Smooth muscle cell of the brain vasculature (primary cell): ENCODE data around the gene WFDC5.
"Not testable (repeated sequence)": the region's sequence is repeated elsewhere in the genome, so short reads cannot be mapped to it uniquely, and the experiment has no call there.

Source experiments
- DNase-seq: peaks from one replicate; pipeline ENCODE4 v3.0.0-alpha.2; 2012; ENCODE audit warnings: low read depth, low spot score

Gene WFDC5, protein sequence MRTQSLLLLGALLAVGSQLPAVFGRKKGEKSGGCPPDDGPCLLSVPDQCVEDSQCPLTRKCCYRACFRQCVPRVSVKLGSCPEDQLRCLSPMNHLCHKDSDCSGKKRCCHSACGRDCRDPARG

DNA sequence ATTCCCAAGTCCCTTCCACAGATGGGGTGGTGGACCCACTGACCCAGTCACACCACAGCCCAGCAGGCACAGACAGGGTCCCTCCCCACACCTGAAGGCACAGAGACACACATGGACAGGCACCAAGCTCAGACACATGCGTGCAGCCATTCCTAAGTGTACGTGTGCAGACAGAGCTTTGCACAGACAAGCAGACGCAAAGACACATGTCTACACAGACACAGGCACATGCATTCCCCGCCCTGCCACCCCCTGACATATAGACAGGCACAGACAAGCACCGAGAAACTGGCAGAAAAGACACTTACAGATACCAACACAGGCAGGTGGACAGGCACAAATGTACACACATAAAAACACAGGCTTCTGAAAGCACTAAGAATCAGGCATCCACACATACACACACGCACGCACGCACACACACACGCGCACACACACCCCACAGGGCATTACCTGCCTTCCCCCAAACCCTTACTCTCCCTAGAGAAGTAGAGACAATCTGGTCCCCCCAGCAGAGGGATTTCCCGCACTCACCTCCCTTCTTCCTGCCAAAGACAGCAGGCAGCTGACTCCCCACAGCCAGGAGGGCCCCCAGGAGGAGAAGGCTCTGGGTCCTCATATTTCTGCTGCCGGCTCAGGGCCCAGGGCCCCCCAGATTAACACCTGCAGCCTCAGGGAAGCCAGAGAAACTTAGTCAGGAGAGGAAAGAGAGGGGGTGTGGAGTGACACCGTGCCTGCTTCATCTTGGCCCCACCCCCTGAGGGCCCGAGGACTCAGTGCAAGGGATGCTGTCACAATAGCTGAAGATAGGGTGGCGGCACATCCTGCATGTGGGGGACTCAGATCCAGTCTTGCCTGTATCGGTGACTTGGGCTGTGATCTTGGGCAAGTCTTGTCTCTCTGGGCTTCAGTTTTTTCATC is at the start of gene WFDC5:
Gene WFDC5 (minus strand): TSS at position 710 of the 921 bp plus-strand sequence. CDS start 91 bp downstream, at position 619.
- no peak for DNase-seq

DNA sequence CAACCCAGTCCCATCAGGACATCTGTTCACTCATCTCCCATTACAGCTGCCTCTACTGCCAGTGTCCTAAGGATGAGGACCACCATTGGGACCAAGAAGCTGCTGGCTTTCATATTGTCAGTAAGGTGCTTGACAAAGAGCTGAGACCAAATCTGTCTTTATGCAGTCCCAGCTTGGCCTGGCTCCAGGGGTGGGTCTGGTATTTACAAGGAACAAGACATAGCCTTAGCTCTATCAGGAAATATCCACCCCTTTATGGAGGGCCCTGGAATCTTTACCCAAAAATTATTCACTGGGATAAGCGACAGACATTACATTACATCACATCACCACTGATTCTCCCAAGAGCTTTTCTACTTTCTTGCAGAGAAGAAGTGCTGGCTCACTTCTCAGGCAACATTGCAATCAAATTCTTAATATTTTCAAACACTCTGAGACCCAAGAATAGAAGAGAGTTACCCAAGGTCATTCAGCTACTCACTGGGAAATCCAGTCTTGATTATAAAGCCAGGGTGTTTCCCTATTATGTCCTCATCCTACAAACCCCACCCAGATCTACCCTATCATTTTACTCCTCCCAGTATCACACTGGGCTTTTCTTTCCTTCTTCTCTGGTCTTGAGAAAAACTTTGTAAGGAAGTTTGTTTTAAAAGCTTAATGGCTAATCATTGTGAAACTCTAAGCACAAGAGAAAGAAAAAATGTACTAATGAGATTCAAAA is 48.3 kb upstream of the WFDC5 start:
- no peak for DNase-seq

DNA sequence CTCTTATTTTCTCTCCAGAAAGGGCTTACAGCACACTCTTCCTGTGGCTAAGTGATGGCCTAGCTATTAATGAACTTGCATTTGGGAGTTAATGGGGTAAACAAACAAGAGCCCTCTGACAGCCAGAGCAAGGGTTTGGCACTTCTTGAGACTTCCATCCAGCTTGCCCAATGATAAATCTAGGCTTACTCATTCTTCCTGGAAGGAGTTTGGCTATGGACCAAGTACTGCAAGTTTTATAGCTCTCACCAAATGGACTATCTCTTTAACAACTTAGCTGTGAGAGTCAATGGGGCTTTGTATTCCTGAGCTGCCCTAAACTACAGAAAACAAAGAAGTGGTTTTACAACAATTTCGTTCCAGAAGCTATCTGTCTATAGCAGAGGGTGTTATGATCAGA is 43.0 kb upstream of the WFDC5 start:
- no peak for DNase-seq

DNA sequence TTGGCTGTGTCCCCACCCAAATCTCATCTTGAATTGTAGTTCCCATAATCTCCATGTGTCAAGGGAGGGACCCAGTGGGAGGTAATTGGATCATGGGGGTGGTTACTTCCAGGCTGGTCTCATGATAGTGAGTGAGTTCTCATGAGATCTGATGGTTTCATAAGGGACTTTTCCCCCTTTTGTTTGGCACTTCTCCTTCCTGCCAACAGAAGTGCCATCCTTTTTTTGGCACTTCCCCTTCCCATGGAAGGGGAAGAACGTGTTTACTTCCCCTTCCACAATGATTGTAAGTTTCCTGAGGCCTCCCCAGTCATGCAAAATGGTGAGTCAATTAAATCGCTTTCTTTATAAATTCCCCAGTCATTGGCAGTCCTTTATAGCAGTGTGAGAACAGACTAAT is 41.7 kb upstream of the WFDC5 start:
- no peak for DNase-seq

DNA sequence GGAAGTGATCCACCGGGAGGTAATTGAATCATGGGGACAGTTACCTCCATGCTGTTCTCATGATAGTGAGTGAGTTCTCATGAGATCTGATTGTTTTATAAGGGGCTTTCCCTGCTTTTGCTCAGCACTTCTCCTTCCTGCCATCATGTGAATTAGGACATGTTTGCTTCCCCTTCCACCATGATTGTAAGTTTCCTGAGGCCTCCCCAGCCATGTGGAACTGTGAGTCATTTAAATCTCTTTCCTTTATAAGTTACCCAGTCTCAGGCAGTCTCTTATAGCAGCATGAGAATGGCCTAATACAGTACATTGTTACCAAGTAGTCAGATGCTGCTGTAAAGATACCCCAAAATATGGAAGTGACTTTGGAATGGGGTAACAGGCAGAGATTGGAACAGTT is 39.8 kb upstream of the WFDC5 start:
- DNase-seq, result not testable (repeated sequence)

DNA sequence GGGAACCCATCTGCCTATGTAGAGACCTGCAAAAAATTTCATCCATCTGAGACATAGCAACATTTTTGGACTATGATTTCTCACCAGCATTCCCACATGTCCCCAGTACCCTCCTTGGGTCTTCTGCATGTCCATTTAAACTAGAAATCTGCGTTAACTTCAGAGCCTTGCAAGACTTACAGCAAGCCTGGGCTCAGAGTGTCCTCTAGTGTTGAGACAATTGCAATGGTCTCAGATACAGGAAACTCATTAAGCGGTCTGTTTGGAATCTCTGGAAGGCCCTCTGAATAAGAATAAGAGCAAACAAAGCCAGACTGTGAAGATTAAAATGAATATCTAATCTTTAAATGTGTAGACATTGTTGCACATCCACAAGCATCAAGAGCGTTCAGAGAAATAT is 39.2 kb upstream of the WFDC5 start:
- DNase-seq, result no peak

DNA sequence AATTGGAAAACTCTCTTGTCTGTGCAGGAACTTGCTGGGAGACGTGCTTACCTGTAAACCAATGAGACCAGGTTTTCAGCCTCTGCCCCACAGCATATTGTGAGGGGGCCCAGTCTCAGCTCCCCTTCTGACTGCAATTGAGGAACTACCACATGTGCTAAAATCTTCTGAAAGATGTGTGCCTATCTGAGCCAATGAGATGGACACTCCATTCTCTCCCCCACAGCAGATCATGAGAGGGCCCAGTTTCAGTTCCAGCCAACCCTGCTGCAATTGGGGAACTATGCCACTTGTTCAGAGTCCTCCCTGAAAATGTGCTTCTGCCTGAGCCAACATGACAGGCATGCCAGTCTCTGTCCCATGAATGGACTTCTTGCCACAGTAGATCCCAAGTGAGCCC is 38.8 kb upstream of the WFDC5 start:
- no peak for DNase-seq

DNA sequence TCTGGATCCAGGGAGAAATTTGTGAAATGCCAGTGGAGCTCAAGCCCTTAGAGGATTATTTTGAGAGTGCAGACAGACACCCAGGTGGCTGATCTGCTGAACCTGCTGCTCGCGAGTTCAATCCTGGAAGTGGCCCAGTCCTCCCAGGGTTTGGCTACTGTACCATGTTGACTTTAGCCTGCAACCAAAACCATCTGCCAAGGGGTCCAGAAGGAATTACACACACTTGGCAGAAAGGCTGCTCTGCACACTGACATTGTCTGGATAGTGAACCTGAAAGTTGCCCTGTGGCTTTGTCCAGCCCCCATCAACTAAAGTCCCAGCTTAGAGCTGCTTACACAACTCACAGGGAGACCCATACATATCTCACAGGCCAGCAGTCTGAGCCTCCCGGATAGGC is 38.2 kb upstream of the WFDC5 start:
- no peak for DNase-seq

DNA sequence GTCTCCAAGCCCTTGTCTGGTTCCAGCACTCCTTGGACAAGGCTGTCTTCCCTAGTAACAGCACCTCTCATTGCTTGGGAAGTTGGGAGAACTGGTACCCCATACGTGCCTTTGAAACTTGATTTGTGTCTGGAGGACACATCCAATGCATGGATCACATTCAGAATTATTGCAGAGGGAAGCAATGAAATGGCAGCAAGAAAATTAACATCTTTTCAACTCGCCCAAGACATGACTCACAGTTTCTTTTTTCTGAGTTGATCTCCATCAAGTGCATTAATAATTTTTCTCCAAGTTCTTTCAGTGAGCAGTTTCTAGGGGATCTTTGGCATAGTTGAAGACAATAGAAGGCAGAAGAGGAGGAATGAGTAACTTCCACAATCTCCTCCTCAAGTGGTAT is 37.4 kb upstream of the WFDC5 start:
- DNase-seq, result no peak

DNA sequence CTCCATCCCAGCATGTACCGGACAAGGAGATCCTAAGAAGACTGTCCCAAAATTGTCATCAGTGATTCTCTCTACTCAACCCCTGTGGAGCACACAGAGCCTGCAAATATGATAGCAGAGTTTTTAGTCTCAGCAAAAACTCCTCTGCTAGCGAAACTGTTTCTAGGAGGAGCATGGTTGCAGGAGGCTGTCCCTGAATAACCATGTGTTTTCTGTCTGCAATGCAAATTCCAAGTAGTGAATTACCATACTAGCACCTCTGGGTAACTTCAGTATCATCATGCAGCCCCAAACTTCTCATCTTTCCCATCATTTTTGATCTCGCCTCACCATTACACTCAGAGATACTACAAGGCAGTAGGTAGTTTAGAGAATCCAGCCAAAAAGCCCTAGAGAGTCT is 34.1 kb upstream of the WFDC5 start:
- DNase-seq, result no peak

DNA sequence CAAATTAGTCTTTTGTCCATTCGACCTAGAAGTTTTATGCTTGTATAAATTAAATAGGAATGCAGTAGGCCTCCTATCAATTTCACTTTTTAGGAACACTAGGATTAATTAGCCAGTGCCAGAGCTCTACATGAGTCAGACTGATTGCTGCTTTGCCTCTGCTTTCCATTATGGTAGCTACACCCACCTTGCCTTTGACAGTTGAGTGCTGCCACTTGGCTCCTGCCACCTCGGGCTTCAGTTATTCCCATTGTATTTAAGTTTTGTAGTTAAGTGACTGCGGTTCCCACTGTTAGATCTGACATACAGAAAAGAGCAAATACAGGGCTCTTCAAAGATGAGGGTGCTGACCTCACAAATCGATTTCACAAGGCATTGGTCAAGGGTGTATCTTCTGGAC is 25.9 kb upstream of the WFDC5 start:
- no peak for DNase-seq

DNA sequence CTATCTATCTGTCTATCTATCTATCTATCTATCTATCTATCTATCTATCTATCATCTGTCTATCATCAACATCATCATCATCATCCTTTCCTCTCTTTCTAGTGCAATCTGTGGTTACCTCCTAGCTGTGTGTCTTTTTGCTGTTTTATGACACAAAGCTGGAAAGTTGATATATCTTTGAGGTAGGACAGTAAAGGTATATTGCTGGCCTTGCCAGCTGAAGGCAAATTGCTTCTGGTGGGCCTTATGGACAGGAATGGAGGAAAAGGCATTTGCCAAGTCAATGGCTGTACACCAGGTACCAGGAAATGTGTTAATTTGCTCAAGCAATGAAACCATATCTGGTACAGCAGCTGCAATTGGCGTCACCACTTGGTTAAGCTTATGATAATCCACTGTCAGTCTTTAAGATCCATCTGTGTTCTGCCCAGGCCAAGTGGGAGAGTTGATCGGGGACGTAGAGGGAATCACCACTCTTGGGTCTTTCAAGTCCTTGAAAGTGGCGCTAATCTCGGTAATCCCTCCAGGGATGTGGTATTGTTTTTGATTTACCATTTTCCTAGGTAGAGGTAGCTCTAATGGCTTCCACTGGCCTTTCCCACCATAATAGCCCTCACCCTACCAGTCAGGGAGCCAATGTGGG is 24.9 kb upstream of the WFDC5 start:
- not testable (repeated sequence) for DNase-seq

DNA sequence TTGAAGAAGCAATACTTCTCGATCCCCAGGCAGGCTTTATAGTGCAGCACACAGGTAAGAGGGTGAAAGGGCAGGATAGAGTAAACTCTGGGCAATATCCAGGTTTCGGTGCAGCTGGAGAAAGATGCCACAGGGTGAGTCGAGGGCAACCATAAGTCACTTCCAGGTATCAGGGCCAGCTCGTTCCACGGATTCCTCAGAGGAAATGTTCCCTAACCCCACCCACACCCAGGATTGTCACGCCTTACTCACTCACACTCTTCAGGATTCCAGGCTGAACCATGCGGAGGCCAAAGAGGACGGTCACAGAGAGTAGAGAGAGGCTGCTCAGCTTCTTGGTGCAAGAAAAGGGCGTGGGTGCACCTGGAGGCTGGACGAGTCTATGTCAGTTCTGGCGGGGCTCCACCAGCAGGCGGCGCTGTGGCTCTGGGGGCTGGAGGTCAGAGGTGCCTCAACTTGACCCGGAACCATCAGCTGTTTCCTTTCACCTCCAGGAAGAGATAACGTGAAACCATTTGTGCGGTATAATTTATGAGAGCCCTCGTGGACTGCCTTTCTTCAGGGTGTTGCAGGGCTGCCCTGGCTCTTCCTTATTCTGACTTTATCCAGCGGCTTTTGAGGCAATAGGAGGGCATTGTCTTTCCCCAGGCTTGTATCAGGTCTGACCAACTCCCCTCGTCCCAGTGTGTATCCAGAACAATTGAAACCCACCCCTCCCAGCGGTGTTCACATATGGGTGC is 23.8 kb upstream of the WFDC5 start:
- DNase-seq, result no peak

DNA sequence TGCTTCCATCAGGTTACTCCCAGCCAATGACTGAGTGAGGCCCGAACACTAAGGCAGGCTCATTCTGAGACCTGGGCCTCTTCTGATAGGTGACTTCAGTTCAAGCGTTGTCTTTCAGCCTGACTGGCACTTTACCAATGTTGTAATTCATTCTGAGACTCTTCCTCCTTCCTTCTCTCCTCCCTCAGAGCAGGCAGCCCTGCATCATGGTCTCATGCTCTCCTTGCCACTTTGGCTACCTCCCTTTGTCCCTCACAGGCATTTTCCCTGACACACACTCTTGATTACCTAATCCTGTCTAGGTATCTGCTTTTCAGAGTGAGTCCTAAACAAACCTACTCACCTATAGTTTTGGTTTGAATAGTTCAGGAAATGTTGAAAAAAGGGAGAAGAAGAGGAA is 21.9 kb upstream of the WFDC5 start:
- no peak for DNase-seq

DNA sequence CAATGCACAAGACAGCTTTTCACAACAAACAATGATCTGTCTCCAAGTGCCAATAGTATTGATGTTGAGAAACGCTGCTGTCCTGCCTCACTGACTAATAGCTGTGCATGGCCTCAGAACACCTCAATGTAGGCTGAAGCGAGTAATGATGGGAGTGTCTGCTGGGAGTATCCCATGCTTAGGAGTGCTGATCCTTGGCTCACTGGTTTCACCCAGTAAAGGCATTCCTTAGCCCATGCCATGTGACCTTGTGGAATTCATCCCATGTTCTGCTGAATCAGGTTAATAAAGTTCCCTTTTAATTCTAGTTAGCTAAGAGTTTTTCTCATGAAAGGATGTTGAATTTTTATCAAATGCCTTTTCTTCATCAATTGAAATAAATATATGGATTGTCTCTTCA is 13.1 kb upstream of the WFDC5 start:
- no peak for DNase-seq

DNA sequence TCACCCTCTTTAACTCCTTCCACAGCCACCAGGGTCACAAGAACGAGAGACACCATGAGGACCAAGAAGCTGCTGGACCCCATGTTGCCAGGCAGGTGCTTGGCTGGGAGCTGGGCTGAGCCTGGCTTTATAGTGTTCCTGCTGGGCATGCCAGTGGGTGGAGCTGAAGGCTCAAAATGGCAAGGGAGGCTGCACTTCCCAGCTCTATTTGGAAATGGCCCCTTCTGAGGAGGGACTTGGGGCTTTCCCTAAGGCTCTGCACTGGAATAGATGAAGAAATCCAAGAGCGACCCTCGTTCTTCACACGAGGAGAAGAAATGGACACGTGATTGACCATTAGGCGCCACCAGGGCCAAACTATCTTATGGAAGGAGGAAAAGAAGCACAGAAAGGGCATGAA is 9.4 kb upstream of the WFDC5 start, which contains the start of gene WFDC12:
Gene WFDC12 (minus strand): TSS at position 101 of the 400 bp plus-strand sequence. CDS start 18 bp downstream, at position 83.
- no peak for DNase-seq

DNA sequence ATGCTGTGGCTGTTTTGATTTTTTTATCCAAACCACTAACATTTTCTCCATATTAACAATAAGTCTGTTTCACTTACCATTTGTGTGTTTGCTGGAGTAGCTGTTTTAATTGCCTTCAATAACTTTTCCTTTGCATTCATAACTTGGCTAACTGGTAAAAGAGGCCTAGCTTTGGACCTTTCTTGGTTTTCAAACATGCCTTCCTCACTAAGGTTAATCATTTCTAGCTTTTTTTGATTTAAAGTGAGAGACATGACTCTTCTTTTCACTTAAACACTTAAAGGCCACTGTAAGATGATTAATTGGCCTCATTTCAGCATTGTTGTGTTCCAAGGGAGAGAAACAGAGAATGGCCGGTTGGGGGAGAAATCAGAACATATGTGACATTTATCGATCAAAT is 6.4 kb upstream of the WFDC5 start:
- no peak for DNase-seq

DNA sequence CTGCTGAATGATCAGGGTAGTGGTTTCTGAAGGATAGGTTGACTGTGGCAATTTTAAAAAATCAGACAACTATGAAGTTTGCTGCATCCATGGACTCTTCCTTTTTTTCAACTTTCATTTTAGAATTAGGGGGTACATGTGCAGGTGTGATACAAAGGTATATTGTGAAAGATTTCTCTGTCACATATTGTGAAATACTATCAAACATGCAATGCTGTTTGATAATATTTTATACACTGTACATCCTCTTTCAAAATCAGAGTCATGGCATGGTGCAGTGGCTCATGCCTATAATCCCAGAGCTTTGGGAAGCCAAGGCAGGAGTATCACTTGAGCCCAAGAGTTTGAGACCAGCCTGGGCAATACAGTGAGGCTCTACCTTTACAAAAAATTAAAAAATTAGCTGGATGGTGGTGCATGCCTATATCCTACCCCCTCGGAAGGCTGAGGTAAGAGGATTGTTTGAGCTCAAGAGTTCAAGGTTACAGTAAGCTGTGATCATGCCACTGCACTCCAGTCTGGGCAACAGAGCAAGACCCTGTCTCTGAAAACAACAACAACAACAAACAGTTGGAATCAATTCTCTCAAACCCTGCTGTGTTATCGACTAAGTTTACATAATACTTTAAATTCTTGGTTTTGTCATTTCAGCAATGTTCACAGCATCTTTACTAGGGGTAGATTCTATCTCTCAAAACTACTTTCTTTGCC is 4.7 kb upstream of the WFDC5 start:
- no peak for DNase-seq

DNA sequence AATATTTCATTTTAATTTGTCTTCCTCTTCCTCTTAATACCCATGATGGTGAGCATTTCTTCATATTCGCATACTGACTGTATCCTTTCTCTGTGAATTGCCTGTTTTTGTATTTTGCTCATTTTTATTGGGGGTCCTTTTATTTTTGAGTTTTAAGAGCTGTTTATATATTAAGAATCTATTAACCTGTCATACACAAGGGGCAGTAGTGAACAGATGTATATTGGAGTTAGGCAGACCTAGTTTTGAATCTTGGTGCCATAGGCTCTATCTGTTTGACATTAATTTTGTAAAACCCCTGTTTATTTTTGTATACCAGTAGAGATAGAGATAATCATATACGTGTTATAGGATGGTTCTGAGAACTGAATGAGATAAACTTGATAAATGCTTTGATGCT is 3.1 kb upstream of the WFDC5 start:
- no peak for DNase-seq

DNA sequence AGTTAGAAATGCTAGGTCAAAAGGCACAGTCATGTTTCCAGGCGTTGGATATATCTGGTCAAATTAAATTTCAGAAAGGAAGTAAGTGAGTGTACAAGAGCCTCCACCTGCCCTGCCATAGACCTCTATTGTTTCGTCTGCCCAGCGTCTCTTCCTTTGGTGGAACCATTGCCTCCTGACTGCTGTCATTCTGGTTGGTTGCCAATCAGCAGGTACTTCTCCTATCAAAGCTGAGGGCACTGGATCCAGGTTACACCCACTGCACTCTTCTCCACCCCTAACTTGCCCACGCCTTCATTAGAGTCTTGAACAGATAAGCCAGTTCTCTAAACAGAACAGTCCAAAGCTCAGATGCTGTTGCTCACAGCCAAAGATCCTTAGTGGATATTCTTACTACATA is 2.6 kb upstream of the WFDC5 start:
- DNase-seq, result no peak

DNA sequence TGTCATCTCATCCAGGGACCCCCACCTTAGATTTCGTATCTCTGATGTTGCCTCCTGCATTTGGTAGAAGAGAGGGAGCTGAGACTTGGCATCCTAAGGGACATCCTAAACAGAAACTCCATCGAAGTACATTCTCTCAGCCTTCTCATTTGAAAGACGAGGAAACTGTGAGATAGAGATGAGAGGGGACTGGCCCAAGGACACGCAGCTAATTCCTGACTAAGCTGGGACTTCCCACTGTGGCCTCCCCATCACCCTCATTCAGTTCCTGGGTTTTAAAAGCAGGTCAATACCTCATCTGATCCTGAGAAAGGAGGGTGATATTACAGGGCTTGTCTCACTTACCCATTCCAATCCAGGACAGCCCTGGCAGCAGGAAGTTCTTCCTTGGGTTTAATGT is 855 bp upstream of the WFDC5 start:
- no peak for DNase-seq
